Fibroblast of peridontal ligament (primary cell): Measurements from ENCODE around the gene CCDC73.
"Not testable (repeated sequence)": the region's sequence is repeated elsewhere in the genome, so short reads cannot be mapped to it uniquely, and the experiment has no call there.

Experiments used
- DNase-seq: peaks from one replicate; pipeline ENCODE4 v3.0.0-alpha.2; 2010; ENCODE audit errors: extremely low read depth

Gene CCDC73

DNA sequence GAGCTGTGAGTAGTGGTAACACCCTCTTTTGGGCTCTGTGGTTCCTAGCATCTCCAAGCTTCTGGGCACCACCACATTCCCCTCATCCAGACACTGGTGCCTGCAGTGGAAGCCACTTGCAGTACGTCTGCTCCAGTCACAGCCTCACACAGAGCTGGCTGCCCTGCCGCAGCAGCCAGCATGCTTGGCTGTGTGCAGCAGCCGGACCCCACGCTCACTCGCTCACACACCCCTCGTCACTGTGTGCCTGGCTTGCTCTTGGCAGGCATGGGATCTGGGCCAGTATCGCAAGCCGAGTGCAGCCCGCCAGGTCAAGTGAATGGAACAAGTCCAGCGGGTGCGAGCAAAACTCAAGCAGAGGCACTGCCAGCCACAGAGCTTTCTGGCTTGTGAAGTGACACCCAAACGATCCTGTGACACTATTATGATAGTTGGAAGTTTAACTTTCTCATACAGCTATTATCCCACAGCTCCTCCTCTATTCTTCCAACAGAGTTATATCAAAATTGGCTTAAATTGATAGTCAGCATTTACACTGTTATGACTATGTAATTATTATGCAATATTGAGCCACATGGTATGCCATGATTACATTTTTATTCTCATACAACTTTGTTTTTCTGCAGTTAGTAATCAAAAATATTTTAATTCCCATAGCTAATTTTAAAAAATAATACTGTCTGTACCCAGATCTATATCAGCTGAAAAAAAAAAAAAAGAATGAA lies 89.0 kb downstream of the CCDC73 start:
- peak; percentile 3 for DNase-seq

- DNase-seq, result no peak
These were observed 89.7 kb downstream of the CCDC73 start for GRCh38 chr11:32704775-32705174.

GRCh38 chr11:32704261-32704660 lies 90.2 kb downstream of the CCDC73 start:
- DNase-seq, result no peak

GRCh38 chr11:32701616-32702015 lies 92.8 kb downstream of the CCDC73 start:
- DNase-seq, result no peak

DNA sequence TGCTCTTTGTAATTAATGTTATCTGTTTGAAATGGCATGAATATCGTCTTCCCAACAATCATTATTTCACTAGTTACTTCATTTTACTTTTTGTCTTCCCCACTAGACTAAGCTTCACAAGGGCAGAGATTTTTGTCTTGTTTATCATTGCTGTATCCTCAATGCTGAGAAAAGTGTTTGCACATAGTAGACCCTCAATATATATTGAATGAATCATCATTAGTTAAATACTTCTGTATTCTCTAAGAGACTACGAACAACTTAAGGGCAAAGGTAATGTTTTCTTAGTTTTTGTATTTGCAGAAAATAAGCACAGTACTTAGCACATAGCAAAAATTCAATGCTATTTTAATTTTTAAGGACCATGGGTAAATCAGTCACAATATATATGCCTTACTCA lies 95.9 kb downstream of the CCDC73 start:
- DNase-seq, result no peak

- DNase-seq, result no peak
These were observed 123.4 kb downstream of the CCDC73 start for GRCh38 chr11:32671051-32671450.

GRCh38 chr11:32659672-32660071 lies 134.8 kb downstream of the CCDC73 start:
- DNase-seq, result peak; percentile 4

DNA sequence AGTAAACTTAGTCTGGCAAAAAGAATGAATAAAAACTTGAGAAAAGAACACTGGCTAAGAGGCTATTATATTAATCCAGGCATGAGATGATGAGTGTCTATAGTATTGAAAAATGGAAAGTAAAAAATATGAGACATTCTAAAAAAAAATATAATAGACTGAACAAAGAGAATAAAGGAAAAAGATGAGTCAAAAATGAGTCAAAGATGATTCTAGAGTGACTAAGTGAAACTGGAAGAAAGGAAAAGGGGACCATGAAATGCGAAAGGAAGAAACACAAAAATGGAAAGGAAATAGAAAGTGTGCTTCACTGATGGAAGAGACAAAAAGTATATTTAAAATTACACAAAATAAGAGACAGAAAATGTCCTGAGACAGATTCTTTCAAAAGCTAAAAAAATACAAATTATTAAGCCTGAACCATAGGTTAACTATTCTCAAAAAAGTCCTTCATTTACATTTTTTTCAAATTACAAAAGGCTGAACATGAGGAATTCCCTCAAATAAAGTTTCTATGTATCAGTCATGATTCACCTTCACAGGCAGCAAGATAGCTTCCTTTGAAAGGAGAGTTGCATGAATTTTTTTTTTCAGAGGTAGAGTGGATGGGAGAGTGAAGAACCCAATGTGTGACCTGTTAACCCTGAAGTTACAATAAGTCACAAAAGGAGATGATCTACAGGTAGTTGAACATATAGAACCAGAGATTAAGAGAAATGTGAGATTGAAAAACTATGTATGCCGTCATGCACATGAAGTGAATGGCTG lies 135.6 kb downstream of the CCDC73 start:
- peak; percentile 35 for DNase-seq

DNA sequence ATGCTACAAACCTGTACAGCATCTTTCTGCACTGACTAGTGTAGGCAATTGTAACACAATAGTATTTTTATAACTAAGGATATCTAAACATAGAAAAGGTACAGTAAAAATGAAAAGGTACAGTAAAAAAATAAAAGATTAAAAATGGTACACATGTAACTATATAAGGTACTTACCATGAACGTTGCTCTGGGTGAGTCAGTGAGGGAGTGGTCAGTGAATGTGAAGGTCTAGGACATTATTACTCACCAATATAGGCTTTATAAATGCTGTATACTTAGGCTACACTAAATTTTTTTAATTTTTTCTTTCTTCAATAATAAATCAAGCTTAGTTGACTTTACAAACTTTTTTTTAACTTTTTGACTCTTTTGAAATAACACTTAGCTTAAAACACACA lies 150.9 kb downstream of the CCDC73 start:
- peak; percentile 2 for DNase-seq

DNA sequence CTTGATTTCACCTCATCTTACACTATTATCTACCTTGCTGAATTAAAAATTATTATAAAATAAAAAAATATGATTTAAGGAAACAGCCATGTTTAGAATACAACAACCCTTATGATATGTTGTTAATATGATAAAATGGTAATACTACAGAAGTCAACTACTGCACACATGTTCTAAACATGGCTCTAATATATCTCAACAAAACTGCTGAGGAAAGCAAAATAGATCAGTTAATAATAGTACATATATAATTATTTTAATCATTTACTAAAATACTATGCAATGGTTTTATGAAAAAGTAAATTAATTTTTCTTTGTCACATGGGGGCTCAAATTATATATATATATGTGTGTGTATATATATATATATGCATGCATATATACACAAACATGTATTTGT lies 153.1 kb downstream of the CCDC73 start:
- no peak for DNase-seq

DNA sequence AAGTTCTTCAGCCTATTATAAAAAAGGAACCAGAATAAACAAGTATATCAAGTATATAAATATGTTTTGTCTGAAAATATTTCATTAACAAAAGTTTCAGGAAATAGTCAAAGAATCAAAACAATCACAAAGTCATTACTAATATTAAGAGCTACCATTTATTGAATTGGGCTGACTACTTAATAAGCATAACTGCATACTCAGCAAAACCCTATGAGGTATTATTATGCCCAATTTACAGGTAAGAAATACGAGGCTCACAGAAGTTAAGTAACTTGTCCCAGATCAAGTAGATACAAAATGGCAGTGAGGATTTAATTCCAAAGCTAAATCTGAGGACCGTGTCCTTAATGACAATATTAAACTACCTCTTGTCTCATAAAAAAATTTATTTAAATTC lies 158.6 kb downstream of the CCDC73 start:
- DNase-seq, result no peak

- DNase-seq, result no peak
These were observed 163.6 kb downstream of the CCDC73 start for GRCh38 chr11:32630844-32631243.

GRCh38 chr11:32616903-32617302 lies 177.6 kb downstream of the CCDC73 start:
- DNase-seq, result no peak

- peak; percentile 3 for DNase-seq
These were observed 179.0 kb downstream of the CCDC73 start for GRCh38 chr11:32615422-32615821.

GRCh38 chr11:32613500-32614151 lies 180.8 kb downstream of the CCDC73 start:
- DNase-seq, result no peak

- DNase-seq, result no peak
These were observed 183.6 kb downstream of the CCDC73 start for GRCh38 chr11:32610797-32611352.

GRCh38 chr11:32608826-32609225 lies 185.6 kb downstream of the CCDC73 start:
- not testable (repeated sequence) for DNase-seq

- DNase-seq, result no peak
These were observed 188.2 kb downstream of the CCDC73 start for GRCh38 chr11:32606220-32606619.

GRCh38 chr11:32602657-32603415 lies 191.6 kb downstream of the CCDC73 start:
- DNase-seq, result peak; percentile 44

- no peak for DNase-seq
These were observed 196.5 kb downstream of the CCDC73 start for GRCh38 chr11:32597921-32598320.

DNA sequence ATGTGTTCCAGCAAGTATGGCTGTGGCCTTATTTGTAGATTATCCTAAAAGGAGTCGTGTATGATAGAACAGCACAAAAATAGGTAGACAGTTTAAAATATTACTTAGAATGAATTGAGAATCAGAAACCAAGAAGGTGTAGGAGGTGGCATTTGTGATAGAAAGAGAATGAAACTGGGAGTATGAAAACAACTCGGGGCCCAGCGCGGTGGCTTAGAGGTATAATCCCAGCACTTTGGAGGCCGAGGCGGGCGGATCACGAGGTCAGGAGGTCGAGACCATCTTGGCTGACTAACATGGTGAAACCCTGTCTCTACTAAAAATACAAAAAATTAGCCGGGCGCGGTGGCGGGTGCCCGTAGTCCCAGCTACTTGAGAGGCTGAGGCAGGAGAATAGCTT lies 198.3 kb downstream of the CCDC73 start:
- not testable (repeated sequence) for DNase-seq

- no peak for DNase-seq
These were observed 200.2 kb downstream of the CCDC73 start for GRCh38 chr11:32594272-32594671.
